HUES48 (cell line): ENCODE data around the gene DNAAF6.

Source experiments
- H3K27ac ChIP-seq: one replicate; pipeline ENCODE4 v1.7.0; 2013; ENCODE audit warnings: low read depth, low read length, inconsistent platforms
- H3K27me3 ChIP-seq: 2 replicates; pipeline ENCODE4 v1.6.1; 2013; ENCODE audit warnings: mild to moderate bottlenecking, low read length; ENCODE audit not compliant: control insufficient read depth, insufficient read depth
- H3K36me3 ChIP-seq: 2 replicates; pipeline ENCODE4 v1.6.1; 2013; ENCODE audit warnings: low read length; ENCODE audit not compliant: control insufficient read depth, insufficient read depth
- H3K4me1 ChIP-seq: 2 replicates; pipeline ENCODE4 v1.6.1; 2013; ENCODE audit warnings: mild to moderate bottlenecking, low read length; ENCODE audit not compliant: control insufficient read depth, insufficient read depth
- H3K4me3 ChIP-seq: 2 replicates; pipeline ENCODE4 v1.5.1; 2013; ENCODE audit warnings: mild to moderate bottlenecking, low read depth, low read length
- H3K9ac ChIP-seq: 2 replicates; pipeline ENCODE4 v1.6.1; 2013; ENCODE audit warnings: mild to moderate bottlenecking, low read depth, low read length, moderate library complexity
- H3K9me3 ChIP-seq: 2 replicates; pipeline ENCODE4 v1.6.1; 2013; ENCODE audit warnings: low read length; ENCODE audit not compliant: control insufficient read depth, insufficient read depth

Gene DNAAF6

DNA sequence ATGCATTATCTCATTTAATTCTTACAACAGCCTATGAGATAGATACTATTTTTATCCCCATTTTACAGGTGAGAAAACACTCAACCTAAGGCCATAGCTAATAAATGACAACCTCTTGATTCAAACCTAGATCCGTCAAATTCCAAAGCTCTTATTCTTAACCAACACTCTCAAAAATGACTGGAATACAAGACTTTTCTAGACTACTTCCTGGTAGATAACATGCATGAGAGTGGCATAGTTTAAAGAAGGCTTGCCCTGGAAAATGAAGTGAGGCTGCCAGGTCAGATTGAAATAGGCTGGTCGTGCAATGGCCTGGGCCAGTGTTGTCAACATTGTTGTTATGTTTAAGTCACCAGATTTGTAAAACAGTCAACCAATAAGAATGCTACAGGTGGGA, 86.6 kb downstream of the DNAAF6 start:
- Histone ChIP-seq H3K27me3 (no peaks in the 10 kb centered on the region; the same call in 1 of the 2 replicates), H3K36me3 (no peaks in the 10 kb centered on the region), H3K4me1 (peaks cover 13% of the 10 kb centered on the region), H3K27ac (no peak overlapping the region), H3K9ac (no peak overlapping the region), H3K9me3 (no peaks in the 10 kb centered on the region), H3K4me3 (no peak overlapping the region)
